Measurements from ENCODE around the gene ARHGAP12. TPM values are rescaled to one million over a fixed set of nuclear protein-coding genes. Genes with fewer than 3 reads are reported as not detected.

The ARHGAP12 gene
- polyA plus RNA-seq, 2 donors, result 6.9 to 19.8 TPM

GRCh38 chr10:31887850-31888249 is 40.8 kb downstream of the ARHGAP12 start:
- no peak overlapping the region for H3K27ac ChIP-seq (ENCODE audit: low read depth in 2 of 2, low read length in 1 of 2)
- H3K4me3 ChIP-seq (ENCODE audit: low read depth in 1 of 2, low read length in 2 of 2), result no peak overlapping the region
- H3K4me1 ChIP-seq (ENCODE audit: control insufficient read depth in 2 of 2, insufficient read depth in 2 of 2, low read length in 1 of 2), result no peaks in the 10 kb centered on the region
- no peaks in the 10 kb centered on the region for H3K27me3 ChIP-seq (ENCODE audit: control insufficient read depth in 1 of 2, insufficient read depth in 2 of 2, low read length in 2 of 2)
- no peaks in the 10 kb centered on the region for H3K36me3 ChIP-seq (ENCODE audit: control insufficient read depth in 2 of 2, insufficient read depth in 2 of 2, low read length in 1 of 2)
- WGBS, 2 donors, result 91 to 92% methylated on average over 7 of the region's 7 CpGs
- no peaks in the 10 kb centered on the region for H3K9me3 ChIP-seq (ENCODE audit: control insufficient read depth in 2 of 2, insufficient read depth in 1 of 2, low read depth in 1 of 2, low read length in 1 of 2)

GRCh38 chr10:31886885-31887284 is 41.7 kb downstream of the ARHGAP12 start:
- Histone ChIP-seq H3K4me3 (ENCODE audit: low read depth in 1 of 2, low read length in 2 of 2) (no peak overlapping the region), H3K27me3 (ENCODE audit: control insufficient read depth in 1 of 2, insufficient read depth in 2 of 2, low read length in 2 of 2) (no peaks in the 10 kb centered on the region), H3K4me1 (ENCODE audit: control insufficient read depth in 2 of 2, insufficient read depth in 2 of 2, low read length in 1 of 2) (no peaks in the 10 kb centered on the region), H3K36me3 (ENCODE audit: control insufficient read depth in 2 of 2, insufficient read depth in 2 of 2, low read length in 1 of 2) (no peaks in the 10 kb centered on the region), H3K27ac (ENCODE audit: low read depth in 2 of 2, low read length in 1 of 2) (no peak overlapping the region), H3K9me3 (ENCODE audit: control insufficient read depth in 2 of 2, insufficient read depth in 1 of 2, low read depth in 1 of 2, low read length in 1 of 2) (no peaks in the 10 kb centered on the region)
- WGBS, 2 donors, result 54 to 67% methylated on average over 1 of the region's 1 CpG

- Histone ChIP-seq H3K36me3 (ENCODE audit: control insufficient read depth in 2 of 2, insufficient read depth in 2 of 2, low read length in 1 of 2) (no peaks in the 10 kb centered on the region), H3K27ac (ENCODE audit: low read depth in 2 of 2, low read length in 1 of 2) (no peak overlapping the region), H3K27me3 (ENCODE audit: control insufficient read depth in 1 of 2, insufficient read depth in 2 of 2, low read length in 2 of 2) (no peaks in the 10 kb centered on the region), H3K4me1 (ENCODE audit: control insufficient read depth in 2 of 2, insufficient read depth in 2 of 2, low read length in 1 of 2) (no peaks in the 10 kb centered on the region), H3K4me3 (ENCODE audit: low read depth in 1 of 2, low read length in 2 of 2) (no peak overlapping the region), H3K9me3 (ENCODE audit: control insufficient read depth in 2 of 2, insufficient read depth in 1 of 2, low read depth in 1 of 2, low read length in 1 of 2) (no peaks in the 10 kb centered on the region)
Measured at GRCh38 chr10:31885971-31886370, 42.7 kb downstream of the ARHGAP12 start.

- Histone ChIP-seq H3K27me3 (ENCODE audit: control insufficient read depth in 1 of 2, insufficient read depth in 2 of 2, low read length in 2 of 2) (no peaks in the 10 kb centered on the region), H3K4me3 (ENCODE audit: low read depth in 1 of 2, low read length in 2 of 2) (no peak overlapping the region), H3K36me3 (ENCODE audit: control insufficient read depth in 2 of 2, insufficient read depth in 2 of 2, low read length in 1 of 2) (no peaks in the 10 kb centered on the region), H3K27ac (ENCODE audit: low read depth in 2 of 2, low read length in 1 of 2) (no peak overlapping the region), H3K9me3 (ENCODE audit: control insufficient read depth in 2 of 2, insufficient read depth in 1 of 2, low read depth in 1 of 2, low read length in 1 of 2) (no peaks in the 10 kb centered on the region), H3K4me1 (ENCODE audit: control insufficient read depth in 2 of 2, insufficient read depth in 2 of 2, low read length in 1 of 2) (no peaks in the 10 kb centered on the region)
- WGBS, 2 donors, result 96 to 97% methylated on average over 2 of the region's 2 CpGs
Measured at GRCh38 chr10:31884386-31884785, 44.2 kb downstream of the ARHGAP12 start.

GRCh38 chr10:31883397-31883796 is 45.2 kb downstream of the ARHGAP12 start:
- no peaks in the 10 kb centered on the region for H3K4me1 ChIP-seq (ENCODE audit: control insufficient read depth in 2 of 2, insufficient read depth in 2 of 2, low read length in 1 of 2)
- H3K9me3 ChIP-seq (ENCODE audit: control insufficient read depth in 2 of 2, insufficient read depth in 1 of 2, low read depth in 1 of 2, low read length in 1 of 2), result no peaks in the 10 kb centered on the region
- no peak overlapping the region for H3K4me3 ChIP-seq (ENCODE audit: low read depth in 1 of 2, low read length in 2 of 2)
- WGBS, 2 donors, result 73 to 74% methylated on average over 3 of the region's 3 CpGs
- no peak overlapping the region for H3K27ac ChIP-seq (ENCODE audit: low read depth in 2 of 2, low read length in 1 of 2)
- H3K27me3 ChIP-seq (ENCODE audit: control insufficient read depth in 1 of 2, insufficient read depth in 2 of 2, low read length in 2 of 2), result no peaks in the 10 kb centered on the region
- no peaks in the 10 kb centered on the region for H3K36me3 ChIP-seq (ENCODE audit: control insufficient read depth in 2 of 2, insufficient read depth in 2 of 2, low read length in 1 of 2)

- no peak overlapping the region for H3K4me3 ChIP-seq (ENCODE audit: low read depth in 1 of 2, low read length in 2 of 2)
- no peaks in the 10 kb centered on the region for H3K4me1 ChIP-seq (ENCODE audit: control insufficient read depth in 2 of 2, insufficient read depth in 2 of 2, low read length in 1 of 2)
- H3K27ac ChIP-seq (ENCODE audit: low read depth in 2 of 2, low read length in 1 of 2), result no peak overlapping the region
- H3K9me3 ChIP-seq (ENCODE audit: control insufficient read depth in 2 of 2, insufficient read depth in 1 of 2, low read depth in 1 of 2, low read length in 1 of 2), result no peaks in the 10 kb centered on the region
- no peaks in the 10 kb centered on the region for H3K27me3 ChIP-seq (ENCODE audit: control insufficient read depth in 1 of 2, insufficient read depth in 2 of 2, low read length in 2 of 2)
- no peaks in the 10 kb centered on the region for H3K36me3 ChIP-seq (ENCODE audit: control insufficient read depth in 2 of 2, insufficient read depth in 2 of 2, low read length in 1 of 2)
Measured at GRCh38 chr10:31878486-31878885, 50.1 kb downstream of the ARHGAP12 start.

GRCh38 chr10:31876652-31877352 is 51.8 kb downstream of the ARHGAP12 start:
- Histone ChIP-seq H3K36me3 (ENCODE audit: control insufficient read depth in 2 of 2, insufficient read depth in 2 of 2, low read length in 1 of 2) (no peaks in the 10 kb centered on the region), H3K4me1 (ENCODE audit: control insufficient read depth in 2 of 2, insufficient read depth in 2 of 2, low read length in 1 of 2) (no peaks in the 10 kb centered on the region), H3K9me3 (ENCODE audit: control insufficient read depth in 2 of 2, insufficient read depth in 1 of 2, low read depth in 1 of 2, low read length in 1 of 2) (no peaks in the 10 kb centered on the region), H3K27me3 (ENCODE audit: control insufficient read depth in 1 of 2, insufficient read depth in 2 of 2, low read length in 2 of 2) (no peaks in the 10 kb centered on the region), H3K4me3 (ENCODE audit: low read depth in 1 of 2, low read length in 2 of 2) (no peak overlapping the region), H3K27ac (ENCODE audit: low read depth in 2 of 2, low read length in 1 of 2) (no peak overlapping the region)
- WGBS, 2 donors, result 70 to 75% methylated on average over 6 of the region's 6 CpGs

GRCh38 chr10:31875608-31876007 is 53.0 kb downstream of the ARHGAP12 start:
- H3K27ac ChIP-seq (ENCODE audit: low read depth in 2 of 2, low read length in 1 of 2), result no peak overlapping the region
- no peaks in the 10 kb centered on the region for H3K36me3 ChIP-seq (ENCODE audit: control insufficient read depth in 2 of 2, insufficient read depth in 2 of 2, low read length in 1 of 2)
- 86 to 92% methylated on average over 2 of the region's 2 CpGs for WGBS, 2 donors
- no peaks in the 10 kb centered on the region for H3K9me3 ChIP-seq (ENCODE audit: control insufficient read depth in 2 of 2, insufficient read depth in 1 of 2, low read depth in 1 of 2, low read length in 1 of 2)
- no peaks in the 10 kb centered on the region for H3K27me3 ChIP-seq (ENCODE audit: control insufficient read depth in 1 of 2, insufficient read depth in 2 of 2, low read length in 2 of 2)
- no peak overlapping the region for H3K4me3 ChIP-seq (ENCODE audit: low read depth in 1 of 2, low read length in 2 of 2)
- no peaks in the 10 kb centered on the region for H3K4me1 ChIP-seq (ENCODE audit: control insufficient read depth in 2 of 2, insufficient read depth in 2 of 2, low read length in 1 of 2)

GRCh38 chr10:31873724-31874123 is 54.9 kb downstream of the ARHGAP12 start:
- H3K27ac ChIP-seq (ENCODE audit: low read depth in 2 of 2, low read length in 1 of 2), result no peak overlapping the region
- WGBS, 2 donors, result 84 to 91% methylated on average over 1 of the region's 1 CpG
- H3K9me3 ChIP-seq (ENCODE audit: control insufficient read depth in 2 of 2, insufficient read depth in 1 of 2, low read depth in 1 of 2, low read length in 1 of 2), result no peaks in the 10 kb centered on the region
- no peaks in the 10 kb centered on the region for H3K36me3 ChIP-seq (ENCODE audit: control insufficient read depth in 2 of 2, insufficient read depth in 2 of 2, low read length in 1 of 2)
- no peak overlapping the region for H3K4me3 ChIP-seq (ENCODE audit: low read depth in 1 of 2, low read length in 2 of 2)
- no peaks in the 10 kb centered on the region for H3K4me1 ChIP-seq (ENCODE audit: control insufficient read depth in 2 of 2, insufficient read depth in 2 of 2, low read length in 1 of 2)
- H3K27me3 ChIP-seq (ENCODE audit: control insufficient read depth in 1 of 2, insufficient read depth in 2 of 2, low read length in 2 of 2), result no peaks in the 10 kb centered on the region

GRCh38 chr10:31871266-31872065 is 57.2 kb downstream of the ARHGAP12 start:
- no peaks in the 10 kb centered on the region for H3K36me3 ChIP-seq (ENCODE audit: control insufficient read depth in 2 of 2, insufficient read depth in 2 of 2, low read length in 1 of 2)
- no peaks in the 10 kb centered on the region for H3K4me1 ChIP-seq (ENCODE audit: control insufficient read depth in 2 of 2, insufficient read depth in 2 of 2, low read length in 1 of 2)
- no peak overlapping the region for H3K4me3 ChIP-seq (ENCODE audit: low read depth in 1 of 2, low read length in 2 of 2)
- 69 to 82% methylated on average over 7 of the region's 7 CpGs for WGBS, 2 donors
- no peak overlapping the region for H3K27ac ChIP-seq (ENCODE audit: low read depth in 2 of 2, low read length in 1 of 2)
- H3K27me3 ChIP-seq (ENCODE audit: control insufficient read depth in 1 of 2, insufficient read depth in 2 of 2, low read length in 2 of 2), result no peaks in the 10 kb centered on the region
- H3K9me3 ChIP-seq (ENCODE audit: control insufficient read depth in 2 of 2, insufficient read depth in 1 of 2, low read depth in 1 of 2, low read length in 1 of 2), result no peaks in the 10 kb centered on the region
